Stimulated activated CD4-positive, alpha-beta T cell treated with anti-CD3 and anti-CD28 coated beads, Interleukin-4, amount 100 ng/mL, for 48 hours (primary cell): ENCODE results near the gene TOR3A.
A peak's percentile ranks its signal among the peaks of the same experiment; 100 is the strongest.

ENCODE experiments used
- DNase-seq, 2 donors: peaks; one replicate each; pipeline ENCODE4 v3.0.0-alpha.2; 2020; ENCODE audit warnings: low read depth in 2 of 2

TOR3A gene

GRCh38 chr1:179066471-179066870 is 15.4 kb upstream of the TOR3A start:
- no peak for DNase-seq

DNA sequence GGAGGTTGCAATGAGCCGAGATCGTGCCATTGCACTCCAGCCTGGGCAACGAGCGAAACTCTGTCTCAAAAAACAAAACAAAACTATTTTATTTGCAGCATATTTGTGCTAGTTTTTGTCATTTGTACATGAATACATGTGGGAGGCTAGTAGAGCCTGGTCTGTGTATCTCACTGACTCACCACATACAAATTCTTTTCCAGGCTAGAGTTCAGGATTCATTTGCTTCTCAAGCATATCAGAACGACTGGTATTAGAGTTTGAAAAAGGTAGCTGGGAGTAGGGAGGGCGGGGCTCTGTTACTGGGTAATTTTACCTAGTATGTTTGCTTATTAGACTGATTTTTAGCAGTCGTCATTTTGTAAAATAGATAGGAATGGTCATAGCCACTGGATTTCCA is 4.5 kb upstream of the TOR3A start:
- DNase-seq = no peak

DNA sequence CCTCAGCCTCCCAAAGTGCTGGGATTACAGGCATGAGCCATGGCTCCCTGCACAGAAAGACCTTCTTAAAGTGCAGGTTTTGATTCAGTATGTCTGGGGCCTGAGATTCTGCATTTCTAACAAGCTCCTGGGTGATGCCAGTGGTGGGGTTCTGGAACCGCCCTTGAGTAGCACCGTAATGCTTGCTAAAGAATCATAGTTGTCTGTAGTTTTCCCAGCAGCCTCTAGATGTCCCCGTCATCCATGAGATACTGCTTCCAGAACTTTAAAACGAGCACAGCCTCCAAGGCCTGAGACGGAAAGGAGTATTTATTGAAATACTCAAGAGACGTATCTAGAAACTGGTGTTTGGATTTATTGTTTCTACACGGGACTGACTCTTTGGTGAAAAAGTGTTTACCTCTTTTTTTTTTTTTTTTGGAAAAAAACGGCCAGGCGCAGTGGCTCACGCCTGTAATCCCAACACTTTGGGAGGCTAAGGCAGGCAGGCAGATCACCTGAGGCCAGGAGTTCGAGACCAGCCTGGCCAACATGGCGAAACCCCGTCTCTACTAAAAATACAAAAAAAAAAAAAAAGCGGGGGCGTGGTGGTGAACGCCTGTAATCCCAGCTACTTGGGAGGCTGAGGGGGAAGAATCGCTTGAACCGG is 2.6 kb upstream of the TOR3A start:
- DNase-seq = peak; percentile 18 to 28

DNA sequence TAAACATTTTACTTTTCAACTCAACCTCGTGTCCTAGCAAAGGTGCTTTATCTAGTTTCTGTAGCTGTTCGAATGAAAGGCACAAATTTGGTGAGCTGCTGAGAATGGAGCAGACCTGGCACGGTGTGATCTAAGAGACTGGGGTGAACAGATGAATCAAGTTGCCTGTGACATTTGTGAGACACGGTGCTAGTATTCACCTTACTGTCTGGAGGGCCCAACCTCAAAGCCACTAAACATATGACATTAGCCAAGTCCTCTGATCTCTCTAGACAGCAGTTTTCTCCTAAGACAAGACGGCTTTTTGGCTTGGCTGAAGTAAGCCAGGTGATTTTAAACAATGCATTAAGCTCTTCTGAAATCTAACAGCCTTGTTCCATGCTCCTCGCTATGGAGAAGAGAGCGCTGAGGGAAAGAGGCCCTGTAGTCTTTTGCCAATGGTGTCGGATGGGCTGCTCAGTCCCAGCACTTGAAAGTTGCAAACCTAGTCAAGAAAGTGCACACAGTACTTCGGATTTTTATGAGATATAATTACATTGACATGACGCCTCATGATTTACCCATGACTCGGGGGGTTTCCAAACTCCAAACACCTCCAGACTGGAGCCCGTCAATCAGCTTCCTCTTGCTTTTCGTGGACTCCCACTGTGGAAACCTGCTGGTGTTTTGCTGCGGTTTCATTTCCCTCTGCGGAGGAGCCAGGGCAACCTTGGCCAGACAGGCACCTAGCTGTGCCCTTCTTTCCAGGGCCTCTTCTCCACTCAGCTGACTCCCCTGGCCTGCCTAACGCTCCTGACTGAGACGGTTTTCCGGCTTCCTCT is 794 bp upstream of the TOR3A start:
- DNase-seq = peak in 1 of 2 donors; percentile 16

GRCh38 chr1:179082333-179082998 is 596 bp downstream of the TOR3A start:
- peak; percentile 12 to 27 for DNase-seq

- peak in 1 of 2 donors; percentile 13 for DNase-seq
Observed at GRCh38 chr1:179082999-179083335, 1.1 kb downstream of the TOR3A start.

DNA sequence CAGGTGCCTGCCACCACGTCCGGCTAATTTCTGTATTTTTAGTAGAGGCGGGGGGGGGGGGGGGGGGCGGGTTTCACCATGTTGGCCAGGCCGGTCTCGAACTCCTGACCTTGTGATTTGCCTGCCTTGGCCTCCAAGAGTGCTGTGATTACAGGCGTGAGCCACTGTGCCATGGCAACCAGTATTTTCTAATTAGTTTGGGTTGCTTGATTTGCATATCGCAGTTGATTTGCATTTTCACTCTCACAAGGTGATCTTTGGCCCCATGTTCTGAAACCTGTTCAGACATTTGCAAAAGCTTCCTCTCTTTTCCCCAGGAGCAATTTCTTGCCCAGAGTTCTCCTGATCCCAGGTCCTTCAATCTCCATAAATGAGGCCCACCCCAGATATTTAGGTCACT is 1.7 kb downstream of the TOR3A start:
- no peak for DNase-seq

- no peak for DNase-seq
Observed at GRCh38 chr1:179087665-179088064, 5.8 kb downstream of the TOR3A start.

DNA sequence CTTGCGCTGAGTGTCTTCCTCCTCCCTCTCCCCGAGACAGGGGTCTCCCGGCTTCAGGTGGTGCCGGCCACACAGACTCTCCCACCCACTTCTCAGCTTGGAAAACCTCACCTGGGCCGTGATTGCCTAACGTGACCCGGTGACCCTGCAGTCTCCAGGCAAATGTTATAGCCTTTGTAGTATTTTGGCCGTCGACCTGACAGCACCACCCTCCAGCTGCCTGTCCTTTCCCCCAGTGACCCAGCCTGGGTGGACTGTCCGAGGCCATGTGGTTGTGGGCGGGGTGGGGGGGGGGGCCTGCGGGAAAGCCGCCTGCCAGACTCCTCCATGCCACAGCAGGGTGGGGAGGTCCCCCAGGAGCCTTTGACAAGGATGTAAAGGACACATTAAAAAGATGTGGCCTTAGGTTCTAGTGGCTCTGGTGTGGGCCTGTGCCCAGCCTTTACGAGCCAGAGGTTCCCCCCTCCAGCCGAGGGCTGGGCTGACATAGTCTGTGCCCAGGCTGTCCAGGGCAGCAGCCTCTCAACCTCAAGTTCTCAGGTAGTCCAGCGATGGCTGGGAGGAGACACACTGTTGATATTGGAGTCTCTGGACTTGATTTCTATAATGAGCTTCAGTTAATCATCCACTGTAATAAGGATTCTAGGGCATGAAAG is 8.1 kb downstream of the TOR3A start:
- no peak for DNase-seq

- DNase-seq = no peak
Observed at GRCh38 chr1:179090522-179090921, 8.7 kb downstream of the TOR3A start.

- DNase-seq = no peak
Observed at GRCh38 chr1:179090923-179091322, 9.1 kb downstream of the TOR3A start.

GRCh38 chr1:179091691-179092165 is 9.9 kb downstream of the TOR3A start:
- no peak for DNase-seq

DNA sequence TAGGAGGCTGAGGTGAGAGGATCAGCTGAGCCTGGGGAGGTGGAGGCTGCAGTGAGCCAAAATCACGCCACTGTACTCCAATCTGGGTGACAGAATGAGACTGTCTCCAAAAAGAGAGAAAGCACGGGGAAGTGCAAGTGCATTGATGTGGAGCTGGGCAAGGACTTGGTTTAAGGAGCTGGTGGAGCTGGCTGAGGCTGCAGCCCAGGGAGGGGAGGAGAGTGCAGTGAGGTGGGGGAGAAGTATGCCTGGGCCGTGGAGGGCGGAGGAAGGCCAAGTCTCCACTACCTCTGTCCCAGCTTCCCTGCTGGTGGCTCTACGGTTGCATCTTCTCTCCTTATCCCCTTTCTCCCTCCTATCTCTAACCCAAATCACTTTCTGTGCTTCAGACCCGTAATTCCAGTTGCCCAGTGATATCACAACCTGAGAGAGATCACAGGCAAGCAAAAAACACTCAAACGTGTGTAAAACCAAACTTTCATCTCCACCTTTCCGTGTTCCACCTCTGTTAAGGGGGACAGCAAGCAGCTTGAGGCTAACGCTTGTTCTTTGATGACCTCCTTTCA is 11.1 kb downstream of the TOR3A start:
- DNase-seq = no peak

DNA sequence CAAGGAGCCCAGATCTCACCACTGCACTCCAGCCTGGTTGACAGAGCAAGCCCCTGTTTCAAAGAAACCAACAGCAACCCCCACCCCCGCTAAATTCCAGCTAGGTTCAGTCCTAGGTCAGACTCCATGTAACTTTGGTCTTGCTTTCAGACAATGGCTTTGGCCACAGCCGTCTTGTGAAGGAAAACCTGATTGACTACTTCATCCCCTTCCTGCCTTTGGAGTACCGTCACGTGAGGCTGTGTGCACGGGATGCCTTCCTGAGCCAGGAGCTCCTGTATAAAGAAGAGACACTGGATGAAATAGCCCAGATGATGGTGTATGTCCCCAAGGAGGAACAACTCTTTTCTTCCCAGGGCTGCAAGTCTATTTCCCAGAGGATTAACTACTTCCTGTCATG is 12.9 kb downstream of the TOR3A start:
- DNase-seq = no peak

DNA sequence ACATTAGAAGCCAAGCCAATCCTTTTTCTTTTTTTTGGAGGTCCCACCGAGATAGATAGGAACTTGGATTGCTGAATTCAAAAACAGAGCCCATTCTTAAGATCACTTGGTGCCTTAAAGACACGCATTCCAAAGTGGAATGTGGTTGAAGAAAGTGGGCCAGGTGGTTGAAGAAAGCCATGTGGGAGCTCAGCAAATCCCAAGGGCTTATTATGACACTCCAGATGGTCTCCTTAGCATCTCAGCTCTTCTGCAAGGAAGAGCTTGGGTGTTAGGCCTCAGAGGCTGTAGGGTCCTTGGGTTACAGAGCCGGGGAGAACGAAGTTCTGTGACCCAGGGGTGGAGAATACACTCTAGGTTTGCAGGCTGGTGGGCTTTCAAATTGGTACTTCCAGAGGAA is 13.5 kb downstream of the TOR3A start:
- DNase-seq = no peak

- DNase-seq = no peak
Observed at GRCh38 chr1:179095924-179096323, 14.1 kb downstream of the TOR3A start.

DNA sequence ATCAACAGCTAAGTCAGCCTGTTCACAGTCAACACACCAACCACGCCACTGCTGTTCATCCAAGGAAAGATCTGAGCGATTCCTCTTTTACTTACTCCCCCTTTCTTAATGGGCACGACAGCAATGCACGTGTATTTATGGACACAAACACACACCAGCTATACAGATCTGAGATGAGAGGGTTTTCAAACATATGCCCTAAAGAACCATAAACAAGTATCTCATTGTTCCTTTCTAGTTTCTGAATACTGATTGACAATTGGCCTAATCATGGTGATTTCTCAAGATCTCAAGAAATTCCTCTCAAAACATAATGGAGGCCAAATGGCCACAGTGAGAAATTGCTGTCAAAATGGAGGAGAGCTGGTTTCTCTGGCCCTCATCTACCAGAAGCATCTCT is 18.0 kb downstream of the TOR3A start:
- no peak for DNase-seq

DNA sequence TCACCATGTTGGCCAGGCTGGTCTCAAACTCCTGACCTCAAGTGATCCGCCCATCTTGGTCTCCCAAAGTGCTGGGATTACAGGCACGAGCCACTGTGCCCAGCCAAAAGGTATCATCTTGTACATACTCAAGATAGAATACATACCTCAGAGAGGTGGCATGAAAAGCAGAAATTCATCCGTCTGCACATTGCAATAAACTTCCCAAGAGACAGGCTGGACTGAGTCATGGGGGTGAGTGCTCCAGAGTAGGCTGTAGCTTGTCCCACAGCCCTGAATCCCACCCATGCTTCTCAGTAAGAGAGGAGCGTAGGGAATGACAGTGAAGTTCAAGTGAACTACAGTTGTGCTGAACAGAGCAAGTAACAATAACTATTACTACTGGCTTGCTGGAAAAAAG is 19.7 kb downstream of the TOR3A start:
- DNase-seq = no peak

DNA sequence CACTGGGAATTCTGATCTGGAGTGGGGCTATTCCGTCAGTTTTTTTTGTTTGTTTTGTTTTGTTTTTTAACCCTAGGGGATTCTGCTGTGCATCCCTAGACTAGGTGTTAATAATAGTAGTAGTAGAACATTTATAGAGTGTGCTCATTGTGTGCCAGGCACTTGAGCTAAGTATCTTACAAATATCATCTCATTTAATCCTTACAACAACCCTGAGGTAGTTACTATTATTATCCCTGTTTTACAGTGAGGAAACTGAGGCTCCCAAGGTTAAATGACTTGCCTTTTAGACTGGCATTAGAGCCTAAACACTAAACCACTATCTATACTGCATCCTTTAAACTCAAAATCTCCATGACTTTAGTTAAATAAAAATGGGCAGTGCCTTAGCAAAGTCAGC is 22.1 kb downstream of the TOR3A start:
- no peak for DNase-seq

- DNase-seq = no peak
Observed at GRCh38 chr1:179104611-179105250, 22.9 kb downstream of the TOR3A start.

DNA sequence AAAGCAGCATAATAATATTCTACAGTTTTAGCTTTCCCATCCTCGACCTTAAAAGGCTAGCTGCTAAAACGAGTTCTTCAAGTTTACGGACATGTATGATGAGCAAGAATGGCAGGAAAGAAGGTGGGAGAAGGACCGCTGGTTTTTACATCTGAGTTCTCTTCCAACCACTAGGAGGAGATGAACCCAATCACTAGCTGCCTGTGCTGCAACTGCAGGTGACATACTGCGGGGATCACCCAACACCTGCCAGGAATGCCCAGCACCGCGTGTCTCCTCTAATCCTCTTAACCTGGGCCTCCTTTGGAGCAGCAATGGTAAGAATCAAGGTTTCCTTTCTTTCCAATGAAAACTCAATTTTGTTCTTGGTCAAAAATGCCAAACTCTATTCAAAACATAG is 23.5 kb downstream of the TOR3A start:
- no peak for DNase-seq
